Neural cell (in vitro differentiated cells): Measurements from ENCODE around the gene MAPK4. TPM values are rescaled to one million over a fixed set of nuclear protein-coding genes. Genes with fewer than 3 reads are reported as not detected.

ENCODE experiments used
- H2AFZ ChIP-seq: fragments of 200-600, 300-800 bp; sonication (generic), shearing (Covaris generic); 2 replicates; pipeline ENCODE4 v1.6.0; 2014; ENCODE audit warnings: low read depth, mild to moderate bottlenecking, antibody characterized with exemption, low read length, moderate library complexity
- H3F3A ChIP-seq: fragments of 200-600 bp; shearing (Covaris generic); 2 replicates; pipeline ENCODE4 v1.6.1; 2016; ENCODE audit warnings: mild to moderate bottlenecking, moderate library complexity, mixed read lengths, antibody characterized with exemption, low read length; ENCODE audit not compliant: insufficient read depth, poor library complexity, severe bottlenecking
- H3K27ac ChIP-seq: fragments of 200-600, 300-800 bp; sonication (generic), shearing (Covaris generic); 2 replicates; pipeline ENCODE4 v1.5.1; 2014; ENCODE audit warnings: mild to moderate bottlenecking, low read length, moderate library complexity
- H3K27me3 ChIP-seq: fragments of 300-800, 200-600 bp; sonication (generic), shearing (Covaris generic); 2 replicates; pipeline ENCODE4 v1.6.0; 2014; ENCODE audit warnings: mild to moderate bottlenecking, low read depth, low read length, moderate library complexity; ENCODE audit not compliant: insufficient read depth
- H3K36me3 ChIP-seq: fragments of 300-800, 200-600 bp; sonication (generic), shearing (Covaris generic); 2 replicates; pipeline ENCODE4 v1.5.1; 2014; ENCODE audit warnings: mild to moderate bottlenecking, antibody characterized with exemption, low read length, moderate library complexity; ENCODE audit not compliant: insufficient read depth
- H3K4me2 ChIP-seq: fragments of 300-800, 200-600 bp; sonication (generic), shearing (Covaris generic); 2 replicates; pipeline ENCODE4 v1.6.0; 2014; ENCODE audit warnings: mild to moderate bottlenecking, low read length
- H3K4me3 ChIP-seq: fragments of 300-800, 200-600 bp; sonication (generic), shearing (Covaris generic); 2 replicates; pipeline ENCODE4 v1.5.1; 2014; ENCODE audit warnings: mild to moderate bottlenecking, low read length, moderate library complexity
- H3K79me2 ChIP-seq: fragments of 200-600 bp; shearing (Covaris generic); replicated peaks from 2 replicates; pipeline ENCODE4 v1.6.0; 2014; ENCODE audit warnings: mild to moderate bottlenecking, low read length, moderate library complexity; ENCODE audit not compliant: insufficient read depth
- H3K9ac ChIP-seq: fragments of 300-800, 200-600 bp; sonication (generic), shearing (Covaris generic); 2 replicates; pipeline ENCODE4 v1.6.1; 2016; ENCODE audit warnings: mild to moderate bottlenecking, low read length, mixed read lengths
- H3K9me2 ChIP-seq: fragments of 200-600 bp; shearing (Covaris generic); 2 replicates; pipeline ENCODE4 v1.6.1; 2016; ENCODE audit warnings: mild to moderate bottlenecking, low read length, mixed read lengths; ENCODE audit not compliant: insufficient read depth
- H3K9me3 ChIP-seq: fragments of 200-600, 300-800 bp; sonication (generic), shearing (Covaris generic); 2 replicates; pipeline ENCODE4 v1.6.1; 2016; ENCODE audit warnings: mild to moderate bottlenecking, mixed run types, low read length, moderate library complexity, mixed read lengths
- H4K20me1 ChIP-seq: fragments of 200-600 bp; shearing (Covaris generic); 2 replicates; pipeline ENCODE4 v1.6.1; 2016; ENCODE audit warnings: mild to moderate bottlenecking, mixed run types; ENCODE audit not compliant: insufficient read depth
- EP300 ChIP-seq: fragments of 450-650 bp; conservative IDR thresholded peaks from 2 replicates; pipeline ENCODE4 v1.6.1; 2014; ENCODE audit warnings: antibody characterized with exemption, mild to moderate bottlenecking, moderate library complexity; ENCODE audit not compliant: poor library complexity, severe bottlenecking
- EZH2 ChIP-seq: fragments of 200-600, 300-800 bp; shearing (Covaris generic), sonication (generic); IDR thresholded peaks from 2 replicates; pipeline ENCODE4 v1.6.1; 2014; ENCODE audit warnings: antibody characterized with exemption, low read length, borderline replicate concordance, mild to moderate bottlenecking; ENCODE audit not compliant: insufficient read depth, poor library complexity, severe bottlenecking
- MXI1 ChIP-seq: fragments of 450-650 bp; conservative IDR thresholded peaks from 2 replicates; pipeline ENCODE4 v1.6.1; 2014; ENCODE audit warnings: antibody characterized with exemption, mild to moderate bottlenecking; ENCODE audit not compliant: poor library complexity, severe bottlenecking
- POLR2AphosphoS5 ChIP-seq: IDR thresholded peaks from 2 replicates; pipeline ENCODE4 v1.6.1; 2012
- RAD21 ChIP-seq: fragments of 450-650 bp; conservative IDR thresholded peaks from 2 replicates; pipeline ENCODE4 v1.6.1; 2014; ENCODE audit warnings: antibody characterized with exemption, mild to moderate bottlenecking, moderate library complexity
- SMC3 ChIP-seq: fragments of 450-650 bp; conservative IDR thresholded peaks from 2 replicates; pipeline ENCODE4 v1.6.1; 2014; ENCODE audit warnings: antibody characterized with exemption, mild to moderate bottlenecking, moderate library complexity; ENCODE audit not compliant: poor library complexity
- TAF1 ChIP-seq: IDR thresholded peaks from 2 replicates; pipeline ENCODE4 v1.6.1; 2012; ENCODE audit warnings: low read depth
- polyA plus RNA-seq: library from polyadenylated mRNA; depleted of rRNA; stranded (reverse); fragments of >200 nt; gene quantifications from 2 replicates; pipeline ENCODE4 v1.2.3, GENCODE V29; 2014
- TF ChIP-seq, protein P1 (sequence below): fragments of 450-650 bp; IDR thresholded peaks from 2 replicates; pipeline ENCODE4 v1.5.1; 2014; ENCODE audit warnings: antibody characterized with exemption, mild to moderate bottlenecking, moderate library complexity; ENCODE audit not compliant: poor library complexity, severe bottlenecking
- TF ChIP-seq, protein P2 (sequence below): IDR thresholded peaks from 2 replicates; pipeline ENCODE4 v1.6.1; 2012; ENCODE audit warnings: borderline replicate concordance

MAPK4 gene
- polyA plus RNA-seq, 1 donor from 2014 or later: 12.7 TPM

DNA sequence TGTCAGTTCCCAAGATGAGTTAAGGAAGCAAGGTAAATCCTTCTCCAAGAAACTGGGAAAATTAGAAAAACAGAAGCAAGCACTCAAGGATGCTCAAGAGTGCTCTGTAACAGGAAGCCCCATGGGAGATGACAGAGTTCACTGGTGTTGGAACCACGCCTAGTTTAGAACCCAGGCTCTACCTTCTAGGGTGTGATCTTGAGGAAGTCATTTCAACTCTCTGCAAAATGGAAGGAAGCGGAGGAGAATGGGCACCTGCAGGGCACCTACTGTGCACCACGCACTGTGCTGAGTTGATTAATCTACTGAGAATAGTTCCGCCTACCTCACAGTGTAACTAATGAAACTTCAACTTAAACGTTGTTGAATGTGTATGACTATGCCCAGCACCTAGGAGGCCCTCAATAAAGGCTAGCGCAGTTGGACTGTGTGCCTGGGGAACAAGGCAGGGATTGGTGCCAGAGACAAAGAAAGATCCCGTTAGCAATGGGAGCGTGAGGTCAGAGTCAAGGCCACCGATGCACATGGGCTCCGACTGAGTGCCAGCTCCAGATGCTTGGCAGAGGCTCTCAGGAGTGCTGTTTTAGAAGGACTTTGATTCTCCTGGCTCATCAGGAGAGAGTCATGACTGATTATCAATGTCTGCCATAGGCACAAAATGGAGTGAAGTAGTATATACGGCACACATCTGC is 93.7 kb downstream of the MAPK4 start:
- no peak overlapping the region for H3K4me3 ChIP-seq
- no peaks in the 10 kb centered on the region for H3K9me2 ChIP-seq
- no peak overlapping the region for H3K9ac ChIP-seq
- H3K9me3 ChIP-seq: no peaks in the 10 kb centered on the region
- H3K27ac ChIP-seq: no peak overlapping the region
- no peak overlapping the region for H3K4me2 ChIP-seq
- TF ChIP-seq EZH2: no peak
- no peak for TF ChIP-seq POLR2AphosphoS5
- TF ChIP-seq MXI1: no peak
- no peak for TF ChIP-seq RAD21
- TF ChIP-seq TAF1: no peak
- TF ChIP-seq SMC3: no peak
- no peak for TF ChIP-seq EP300
- TF ChIP-seq, protein P1, sequence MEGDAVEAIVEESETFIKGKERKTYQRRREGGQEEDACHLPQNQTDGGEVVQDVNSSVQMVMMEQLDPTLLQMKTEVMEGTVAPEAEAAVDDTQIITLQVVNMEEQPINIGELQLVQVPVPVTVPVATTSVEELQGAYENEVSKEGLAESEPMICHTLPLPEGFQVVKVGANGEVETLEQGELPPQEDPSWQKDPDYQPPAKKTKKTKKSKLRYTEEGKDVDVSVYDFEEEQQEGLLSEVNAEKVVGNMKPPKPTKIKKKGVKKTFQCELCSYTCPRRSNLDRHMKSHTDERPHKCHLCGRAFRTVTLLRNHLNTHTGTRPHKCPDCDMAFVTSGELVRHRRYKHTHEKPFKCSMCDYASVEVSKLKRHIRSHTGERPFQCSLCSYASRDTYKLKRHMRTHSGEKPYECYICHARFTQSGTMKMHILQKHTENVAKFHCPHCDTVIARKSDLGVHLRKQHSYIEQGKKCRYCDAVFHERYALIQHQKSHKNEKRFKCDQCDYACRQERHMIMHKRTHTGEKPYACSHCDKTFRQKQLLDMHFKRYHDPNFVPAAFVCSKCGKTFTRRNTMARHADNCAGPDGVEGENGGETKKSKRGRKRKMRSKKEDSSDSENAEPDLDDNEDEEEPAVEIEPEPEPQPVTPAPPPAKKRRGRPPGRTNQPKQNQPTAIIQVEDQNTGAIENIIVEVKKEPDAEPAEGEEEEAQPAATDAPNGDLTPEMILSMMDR: no peak
- TF ChIP-seq, protein P2, sequence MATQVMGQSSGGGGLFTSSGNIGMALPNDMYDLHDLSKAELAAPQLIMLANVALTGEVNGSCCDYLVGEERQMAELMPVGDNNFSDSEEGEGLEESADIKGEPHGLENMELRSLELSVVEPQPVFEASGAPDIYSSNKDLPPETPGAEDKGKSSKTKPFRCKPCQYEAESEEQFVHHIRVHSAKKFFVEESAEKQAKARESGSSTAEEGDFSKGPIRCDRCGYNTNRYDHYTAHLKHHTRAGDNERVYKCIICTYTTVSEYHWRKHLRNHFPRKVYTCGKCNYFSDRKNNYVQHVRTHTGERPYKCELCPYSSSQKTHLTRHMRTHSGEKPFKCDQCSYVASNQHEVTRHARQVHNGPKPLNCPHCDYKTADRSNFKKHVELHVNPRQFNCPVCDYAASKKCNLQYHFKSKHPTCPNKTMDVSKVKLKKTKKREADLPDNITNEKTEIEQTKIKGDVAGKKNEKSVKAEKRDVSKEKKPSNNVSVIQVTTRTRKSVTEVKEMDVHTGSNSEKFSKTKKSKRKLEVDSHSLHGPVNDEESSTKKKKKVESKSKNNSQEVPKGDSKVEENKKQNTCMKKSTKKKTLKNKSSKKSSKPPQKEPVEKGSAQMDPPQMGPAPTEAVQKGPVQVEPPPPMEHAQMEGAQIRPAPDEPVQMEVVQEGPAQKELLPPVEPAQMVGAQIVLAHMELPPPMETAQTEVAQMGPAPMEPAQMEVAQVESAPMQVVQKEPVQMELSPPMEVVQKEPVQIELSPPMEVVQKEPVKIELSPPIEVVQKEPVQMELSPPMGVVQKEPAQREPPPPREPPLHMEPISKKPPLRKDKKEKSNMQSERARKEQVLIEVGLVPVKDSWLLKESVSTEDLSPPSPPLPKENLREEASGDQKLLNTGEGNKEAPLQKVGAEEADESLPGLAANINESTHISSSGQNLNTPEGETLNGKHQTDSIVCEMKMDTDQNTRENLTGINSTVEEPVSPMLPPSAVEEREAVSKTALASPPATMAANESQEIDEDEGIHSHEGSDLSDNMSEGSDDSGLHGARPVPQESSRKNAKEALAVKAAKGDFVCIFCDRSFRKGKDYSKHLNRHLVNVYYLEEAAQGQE: no peak
- no peaks in the 10 kb centered on the region for H3K36me3 ChIP-seq
- no peaks in the 10 kb centered on the region for H4K20me1 ChIP-seq
- H2AFZ ChIP-seq: no peak overlapping the region
- H3K79me2 ChIP-seq: no peaks in the 10 kb centered on the region
- no peaks in the 10 kb centered on the region for H3F3A ChIP-seq
- no peaks in the 10 kb centered on the region for H3K27me3 ChIP-seq

DNA sequence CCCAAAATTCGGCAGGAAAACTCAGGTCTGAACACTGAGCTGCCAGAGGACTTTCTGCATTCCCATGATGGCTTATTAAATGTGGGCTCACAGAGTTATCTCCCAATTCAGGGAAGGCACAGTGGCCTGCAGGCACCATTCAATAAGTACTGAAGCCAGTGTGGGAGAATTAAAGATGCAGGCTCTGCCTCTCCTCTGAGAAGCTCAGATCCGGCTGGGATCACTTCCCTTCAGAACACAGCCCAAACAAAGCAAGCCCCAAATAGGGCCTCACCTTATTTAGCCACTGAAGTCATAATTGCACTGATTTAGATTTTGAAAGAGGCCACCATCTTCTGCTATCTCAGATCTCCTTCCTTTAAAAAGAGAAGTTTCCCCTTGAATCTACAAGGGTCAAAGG is 94.3 kb downstream of the MAPK4 start:
- no peak overlapping the region for H3K27ac ChIP-seq
- H2AFZ ChIP-seq: no peak overlapping the region
- no peak overlapping the region for H3K4me3 ChIP-seq
- no peak overlapping the region for H3K4me2 ChIP-seq
- H3K79me2 ChIP-seq: no peaks in the 10 kb centered on the region
- H3K27me3 ChIP-seq: no peaks in the 10 kb centered on the region
- H3K9ac ChIP-seq: no peak overlapping the region
- H4K20me1 ChIP-seq: no peaks in the 10 kb centered on the region
- H3K9me2 ChIP-seq: no peaks in the 10 kb centered on the region
- H3K36me3 ChIP-seq: no peaks in the 10 kb centered on the region
- no peaks in the 10 kb centered on the region for H3K9me3 ChIP-seq
- no peaks in the 10 kb centered on the region for H3F3A ChIP-seq
- TF ChIP-seq, protein P1: no peak
- TF ChIP-seq MXI1: no peak
- no peak for TF ChIP-seq TAF1
- no peak for TF ChIP-seq SMC3
